Fibroblast of lung (primary cell): ENCODE results near the gene ACTRT2. TPM values are rescaled to one million over a fixed set of nuclear protein-coding genes. Genes with fewer than 3 reads are reported as not detected.

Experiments used
- DNase-seq, 2 donors: peaks; one replicate each; pipeline versions ENCODE4 v3.0.0 to v3.0.0-alpha.2; 2010; ENCODE audit warnings: low read depth in 2 of 2
- H2AFZ ChIP-seq: 2 replicates; pipeline ENCODE4 v1.5.1; 2012; ENCODE audit warnings: low read length, control low read depth, inconsistent platforms
- H3K27ac ChIP-seq: 2 replicates; pipeline ENCODE4 v1.5.1; 2011; ENCODE audit warnings: low read length, control low read depth; ENCODE audit not compliant: insufficient read depth
- H3K27me3 ChIP-seq: 2 replicates; pipeline ENCODE4 v1.5.1; 2011; ENCODE audit warnings: mild to moderate bottlenecking, low read length; ENCODE audit not compliant: control insufficient read depth, insufficient read depth
- H3K36me3 ChIP-seq: 2 replicates; pipeline ENCODE4 v1.5.1; 2011; ENCODE audit warnings: low read length; ENCODE audit not compliant: control insufficient read depth, insufficient read depth
- H3K4me1 ChIP-seq: 2 replicates; pipeline ENCODE4 v1.5.1; 2011; ENCODE audit warnings: low read length; ENCODE audit not compliant: control insufficient read depth, insufficient read depth; ENCODE audit errors: extremely low read depth
- H3K4me2 ChIP-seq: 2 replicates; pipeline ENCODE4 v1.5.1; 2011; ENCODE audit warnings: low read length, control low read depth; ENCODE audit not compliant: insufficient read depth; ENCODE audit errors: extremely low read depth
- H3K4me3 ChIP-seq, 4 experiments: fragments of 200-600 bp in 1 of 4; sonication (generic) in 1 of 4; replicated peaks in 1 of 4; 2 replicates each; pipeline ENCODE4 v1.5.1; 2011 to 2016; ENCODE audit warnings: low read length in 4 of 4, low read depth in 3 of 4, mild to moderate bottlenecking in 3 of 4, control low read depth in 2 of 4, inconsistent platforms in 1 of 4, mixed read lengths in 1 of 4; ENCODE audit not compliant: insufficient read depth in 1 of 4; ENCODE audit errors: control extremely low read depth in 1 of 4
- H3K79me2 ChIP-seq: 2 replicates; pipeline ENCODE4 v1.5.1; 2012; ENCODE audit warnings: mild to moderate bottlenecking, low read length, inconsistent platforms; ENCODE audit not compliant: control insufficient read depth, insufficient read depth
- H3K9ac ChIP-seq: 2 replicates; pipeline ENCODE4 v1.5.1; 2011; ENCODE audit warnings: mild to moderate bottlenecking, low read length, control low read depth; ENCODE audit not compliant: insufficient read depth
- H3K9me3 ChIP-seq: 2 replicates; pipeline ENCODE4 v1.5.1; 2012; ENCODE audit warnings: low read depth, low read length; ENCODE audit not compliant: control insufficient read depth, insufficient read depth
- H4K20me1 ChIP-seq: 2 replicates; pipeline ENCODE4 v1.5.1; 2011; ENCODE audit warnings: low read length; ENCODE audit not compliant: control insufficient read depth, insufficient read depth; ENCODE audit errors: extremely low read depth
- EZH2 ChIP-seq: IDR thresholded peaks from 2 replicates; pipeline ENCODE4 v1.5.1; 2012; ENCODE audit warnings: low read length, control low read depth, mild to moderate bottlenecking; ENCODE audit errors: missing control alignments
- polyA plus RNA-seq, 2 donors: library from polyadenylated mRNA; depleted of rRNA in 1 of 2; stranded (reverse) in 1 of 2; unstranded in 1 of 2; fragments of >200 nt; gene quantifications; 2 replicates each; pipeline ENCODE4 v1.2.1, GENCODE V29; 2011 to 2012; ENCODE audit warnings: missing spikeins in 1 of 2
- total RNA-seq: library from RNA; depleted of rRNA; stranded (reverse); fragments of >200 nt; gene quantifications from 2 replicates; pipeline ENCODE4 v1.2.1, GENCODE V29; 2014
- TF ChIP-seq, protein P1 (sequence below), 2 donors: IDR thresholded peaks in 1 of 2; conservative IDR thresholded peaks in 1 of 2; 1 replicate in 1 of 2; 2 replicates in 1 of 2; pipeline ENCODE4 v1.5.1; 2011 to 2012; ENCODE audit warnings: low read length in 2 of 2, control low read depth in 1 of 2, inconsistent platforms in 1 of 2, low read depth in 1 of 2, mild to moderate bottlenecking in 1 of 2

The ACTRT2 gene
- total and polyA plus RNA-seq, 2 donors (not counting 1 experiment from before 2014, with no cell fraction given), result not detected

GRCh38 chr1:3066250-3066711 is 45.0 kb downstream of the ACTRT2 start:
- no peak overlapping the region for H3K9ac ChIP-seq
- no peak overlapping the region for H3K4me3 ChIP-seq
- no peaks in the 10 kb centered on the region for H3K79me2 ChIP-seq
- TF ChIP-seq, protein P1, sequence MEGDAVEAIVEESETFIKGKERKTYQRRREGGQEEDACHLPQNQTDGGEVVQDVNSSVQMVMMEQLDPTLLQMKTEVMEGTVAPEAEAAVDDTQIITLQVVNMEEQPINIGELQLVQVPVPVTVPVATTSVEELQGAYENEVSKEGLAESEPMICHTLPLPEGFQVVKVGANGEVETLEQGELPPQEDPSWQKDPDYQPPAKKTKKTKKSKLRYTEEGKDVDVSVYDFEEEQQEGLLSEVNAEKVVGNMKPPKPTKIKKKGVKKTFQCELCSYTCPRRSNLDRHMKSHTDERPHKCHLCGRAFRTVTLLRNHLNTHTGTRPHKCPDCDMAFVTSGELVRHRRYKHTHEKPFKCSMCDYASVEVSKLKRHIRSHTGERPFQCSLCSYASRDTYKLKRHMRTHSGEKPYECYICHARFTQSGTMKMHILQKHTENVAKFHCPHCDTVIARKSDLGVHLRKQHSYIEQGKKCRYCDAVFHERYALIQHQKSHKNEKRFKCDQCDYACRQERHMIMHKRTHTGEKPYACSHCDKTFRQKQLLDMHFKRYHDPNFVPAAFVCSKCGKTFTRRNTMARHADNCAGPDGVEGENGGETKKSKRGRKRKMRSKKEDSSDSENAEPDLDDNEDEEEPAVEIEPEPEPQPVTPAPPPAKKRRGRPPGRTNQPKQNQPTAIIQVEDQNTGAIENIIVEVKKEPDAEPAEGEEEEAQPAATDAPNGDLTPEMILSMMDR (conservative IDR thresholded peaks at IDR 0.05 in 1 of 2, IDR thresholded peaks at IDR 0.05 in 1 of 2; ENCODE audit: low read depth in 1 of 2, low read length in 2 of 2), result peak in 1 of 2 donors; percentile 30
- TF ChIP-seq EZH2, result no peak
- H4K20me1 ChIP-seq, result no peaks in the 10 kb centered on the region
- no peak overlapping the region for H2AFZ ChIP-seq
- H3K9me3 ChIP-seq, result no peaks in the 10 kb centered on the region
- H3K27ac ChIP-seq, result no peak overlapping the region
- H3K4me1 ChIP-seq, result no peaks in the 10 kb centered on the region
- peaks cover 35% of the 10 kb centered on the region for H3K27me3 ChIP-seq
- no peak overlapping the region for H3K4me2 ChIP-seq
- peak in 1 of 2 donors; percentile 8 for DNase-seq
- H3K36me3 ChIP-seq, result no peaks in the 10 kb centered on the region

DNA sequence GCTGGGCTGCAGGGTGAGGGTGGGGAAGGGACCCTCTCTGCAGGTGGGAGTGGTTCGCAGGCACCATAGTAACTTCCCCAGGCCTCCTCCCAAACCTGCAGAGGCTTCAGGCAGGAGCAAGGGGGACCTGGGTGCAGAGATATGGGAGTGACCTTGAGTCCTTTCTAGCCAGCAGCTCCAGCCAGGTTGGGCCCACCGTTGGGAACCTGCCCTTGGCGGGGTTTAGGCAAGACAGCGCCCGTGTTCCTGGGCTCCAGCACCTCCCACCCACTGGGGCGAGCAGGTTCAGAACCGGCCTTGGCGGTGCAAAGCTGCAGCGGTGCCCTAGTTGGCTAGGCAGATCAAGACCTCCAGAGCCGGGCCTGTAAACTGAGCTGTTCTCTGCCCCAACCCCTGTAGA is 45.6 kb downstream of the ACTRT2 start:
- Histone ChIP-seq H3K79me2 (no peaks in the 10 kb centered on the region), H2AFZ (no peak overlapping the region), H3K4me1 (no peaks in the 10 kb centered on the region), H3K27ac (no peak overlapping the region), H3K9me3 (no peaks in the 10 kb centered on the region), H3K27me3 (peaks cover 35% of the 10 kb centered on the region), H3K4me2 (no peak overlapping the region), H4K20me1 (no peaks in the 10 kb centered on the region), H3K36me3 (no peaks in the 10 kb centered on the region), H3K9ac (no peak overlapping the region), H3K4me3 (no peak overlapping the region)
- TF ChIP-seq EZH2, result no peak
- TF ChIP-seq, protein P1 (conservative IDR thresholded peaks at IDR 0.05 in 1 of 2, IDR thresholded peaks at IDR 0.05 in 1 of 2; ENCODE audit: low read depth in 1 of 2, low read length in 2 of 2), result no peak
- DNase-seq, result no peak

DNA sequence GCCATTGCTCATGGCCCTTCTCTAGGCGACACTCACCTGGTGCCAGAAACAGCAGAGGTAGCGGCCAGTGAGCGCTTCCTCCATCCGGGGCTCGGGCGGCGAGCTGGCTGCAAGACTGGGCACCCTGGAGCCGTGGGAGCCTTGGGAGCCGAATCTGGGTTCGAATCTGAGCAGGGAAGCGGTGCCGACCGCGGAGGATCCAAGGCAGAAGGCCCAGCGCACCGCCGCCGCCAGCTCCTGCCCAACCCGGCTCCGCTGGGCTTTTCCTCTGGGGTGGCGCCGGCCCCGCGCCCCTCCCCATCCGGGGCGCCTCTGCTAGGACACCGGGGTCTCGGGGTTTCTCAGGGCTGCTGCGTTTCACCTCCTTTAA is 46.0 kb downstream of the ACTRT2 start:
- H3K36me3 ChIP-seq, result no peaks in the 10 kb centered on the region
- no peaks in the 10 kb centered on the region for H3K4me1 ChIP-seq
- no peak overlapping the region for H2AFZ ChIP-seq
- H3K9me3 ChIP-seq, result no peaks in the 10 kb centered on the region
- no peak overlapping the region for H3K9ac ChIP-seq
- DNase-seq, result no peak
- no peaks in the 10 kb centered on the region for H4K20me1 ChIP-seq
- no peak for TF ChIP-seq EZH2
- TF ChIP-seq, protein P1 (conservative IDR thresholded peaks at IDR 0.05 in 1 of 2, IDR thresholded peaks at IDR 0.05 in 1 of 2; ENCODE audit: low read depth in 1 of 2, low read length in 2 of 2), result no peak
- H3K27ac ChIP-seq, result no peak overlapping the region
- H3K4me2 ChIP-seq, result no peak overlapping the region
- H3K4me3 ChIP-seq, result no peak overlapping the region
- H3K79me2 ChIP-seq, result no peaks in the 10 kb centered on the region
- peaks cover 32% of the 10 kb centered on the region for H3K27me3 ChIP-seq
